Lower lobe of right lung (tissue), 2 donors: ENCODE data around the gene TSHR. TPM values are rescaled to one million over a fixed set of nuclear protein-coding genes. Genes with fewer than 3 reads are reported as not detected.
A peak's percentile ranks its signal among the peaks of the same experiment; 100 is the strongest.

Experiments
- ATAC-seq, 2 donors: fragments of 200-7000 bp; cut with Tn5 transposase; one replicate each; pipeline ENCODE4 v1.9.1; 2020 to 2022; ENCODE audit warnings: mild to moderate bottlenecking in 2 of 2, moderate library complexity in 2 of 2
- DNase-seq: peaks from one replicate; pipeline ENCODE4 v3.0.0-alpha.2; 2020
- H3K27ac ChIP-seq: fragments of 200-600 bp; one replicate; pipeline ENCODE4 v1.8.0; 2022
- H3K27me3 ChIP-seq: fragments of 200-600 bp; one replicate; pipeline ENCODE4 v1.8.0; 2022; ENCODE audit warnings: low read depth
- H3K36me3 ChIP-seq: fragments of 200-600 bp; one replicate; pipeline ENCODE4 v1.8.0; 2022; ENCODE audit warnings: mild to moderate bottlenecking
- H3K4me1 ChIP-seq: fragments of 200-600 bp; one replicate; pipeline ENCODE4 v1.8.0; 2022
- H3K4me3 ChIP-seq: fragments of 200-600 bp; one replicate; pipeline ENCODE4 v1.8.0; 2022; ENCODE audit warnings: mild to moderate bottlenecking
- H3K9me3 ChIP-seq: fragments of 200-600 bp; one replicate; pipeline ENCODE4 v1.8.0; 2022
- intact Hi-C: fragments of 100-400 bp; cut with DNase I; formaldehyde crosslinking; loops from one replicate; pipeline ENCODE4 v1.11.0; 2022
- total RNA-seq: library from RNA; stranded (reverse); fragmentation: NEBNext Ultra II Directional; extraction: Animal tissue kit (Norgen Biotek cat#: 25700); gene quantifications from one replicate; pipeline ENCODE4 v1.2.1, GENCODE V29; 2021
- TF ChIP-seq, protein P1 (sequence below): fragments of 200-600 bp; IDR thresholded peaks from one replicate; pipeline ENCODE4 v1.8.0; 2022; ENCODE audit warnings: antibody characterized with exemption, mild to moderate bottlenecking
- donor health status: DM: no; HTN: yes; CAD: no; lungs with severe emphysema.

TSHR gene
- total RNA-seq, 1 donor from 2014 or later = not detected

DNA sequence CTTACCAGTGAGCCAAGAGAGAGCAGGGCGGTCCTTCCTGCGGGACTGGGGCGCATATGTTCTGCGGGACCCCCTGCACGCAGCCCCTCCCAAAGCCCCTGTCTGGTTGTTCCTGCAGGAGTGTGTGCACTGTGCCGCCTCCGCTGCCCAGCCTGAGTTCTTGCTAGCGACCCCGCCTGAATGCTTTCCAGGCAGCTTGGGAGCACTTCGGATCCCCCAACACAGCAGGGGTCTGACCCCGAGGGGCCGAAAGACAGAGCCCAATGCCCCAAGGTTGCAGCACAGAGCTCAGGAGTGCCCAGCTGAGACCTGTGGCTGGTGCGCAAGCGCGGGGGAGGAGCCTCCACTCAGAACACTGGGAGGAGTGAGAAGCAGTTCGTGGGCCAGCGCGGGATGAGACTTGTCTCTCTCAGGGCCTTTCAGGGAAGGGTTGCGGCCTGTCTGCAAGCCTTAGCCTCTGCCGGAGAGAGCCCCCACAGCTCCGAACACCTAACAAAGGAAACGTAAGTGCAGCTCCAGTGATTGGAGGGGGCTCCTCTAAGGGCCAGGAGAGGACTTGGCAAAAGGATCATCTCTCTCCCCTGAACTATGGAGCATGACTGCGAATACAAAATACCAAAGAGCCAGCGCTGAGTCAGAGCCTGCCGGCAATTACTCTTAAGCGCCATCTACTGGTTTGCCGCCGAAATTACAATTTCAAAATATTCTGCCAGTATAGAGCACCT is 214.8 kb downstream of the TSHR start:
- no peaks in the 10 kb centered on the region for H3K27me3 ChIP-seq
- ATAC-seq (peak; percentile 99 to 100), DNase-seq (peak; percentile 96)
- intact Hi-C loops = no loop called here
- H3K27ac ChIP-seq = peak overlapping the region; percentile 95
- TF ChIP-seq, protein P1, sequence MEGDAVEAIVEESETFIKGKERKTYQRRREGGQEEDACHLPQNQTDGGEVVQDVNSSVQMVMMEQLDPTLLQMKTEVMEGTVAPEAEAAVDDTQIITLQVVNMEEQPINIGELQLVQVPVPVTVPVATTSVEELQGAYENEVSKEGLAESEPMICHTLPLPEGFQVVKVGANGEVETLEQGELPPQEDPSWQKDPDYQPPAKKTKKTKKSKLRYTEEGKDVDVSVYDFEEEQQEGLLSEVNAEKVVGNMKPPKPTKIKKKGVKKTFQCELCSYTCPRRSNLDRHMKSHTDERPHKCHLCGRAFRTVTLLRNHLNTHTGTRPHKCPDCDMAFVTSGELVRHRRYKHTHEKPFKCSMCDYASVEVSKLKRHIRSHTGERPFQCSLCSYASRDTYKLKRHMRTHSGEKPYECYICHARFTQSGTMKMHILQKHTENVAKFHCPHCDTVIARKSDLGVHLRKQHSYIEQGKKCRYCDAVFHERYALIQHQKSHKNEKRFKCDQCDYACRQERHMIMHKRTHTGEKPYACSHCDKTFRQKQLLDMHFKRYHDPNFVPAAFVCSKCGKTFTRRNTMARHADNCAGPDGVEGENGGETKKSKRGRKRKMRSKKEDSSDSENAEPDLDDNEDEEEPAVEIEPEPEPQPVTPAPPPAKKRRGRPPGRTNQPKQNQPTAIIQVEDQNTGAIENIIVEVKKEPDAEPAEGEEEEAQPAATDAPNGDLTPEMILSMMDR = peak; percentile 84
- H3K4me1 ChIP-seq = peaks cover 17% of the 10 kb centered on the region
- H3K36me3 ChIP-seq = no peaks in the 10 kb centered on the region
- peak overlapping the region; percentile 85 for H3K4me3 ChIP-seq
- no peaks in the 10 kb centered on the region for H3K9me3 ChIP-seq

DNA sequence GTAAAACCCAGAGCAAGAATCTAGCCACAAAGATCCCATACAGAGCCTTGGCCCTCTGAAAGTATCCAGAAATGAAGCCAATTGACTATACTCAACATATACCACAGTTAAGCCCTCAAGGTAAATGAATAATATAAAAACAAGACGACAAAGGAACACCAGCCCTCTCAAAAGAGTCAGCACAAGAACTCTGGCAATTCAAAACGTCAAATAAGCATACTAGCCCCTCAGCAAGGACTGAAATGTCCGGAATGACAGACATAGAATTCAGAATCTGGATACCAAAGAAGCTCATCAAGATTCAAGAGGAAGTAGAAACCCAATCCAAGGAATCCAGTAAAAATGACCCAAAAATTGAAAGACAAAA is 215.4 kb downstream of the TSHR start:
- ATAC-seq = no peak
- Histone ChIP-seq H3K4me3 (peak overlapping the region; percentile 85), H3K9me3 (no peaks in the 10 kb centered on the region), H3K27me3 (no peaks in the 10 kb centered on the region), H3K36me3 (no peaks in the 10 kb centered on the region), H3K4me1 (peaks cover 17% of the 10 kb centered on the region), H3K27ac (peak overlapping the region; percentile 95)
- TF ChIP-seq, protein P1 = no peak
- DNase-seq = no peak
- intact Hi-C loops = no loop called here

DNA sequence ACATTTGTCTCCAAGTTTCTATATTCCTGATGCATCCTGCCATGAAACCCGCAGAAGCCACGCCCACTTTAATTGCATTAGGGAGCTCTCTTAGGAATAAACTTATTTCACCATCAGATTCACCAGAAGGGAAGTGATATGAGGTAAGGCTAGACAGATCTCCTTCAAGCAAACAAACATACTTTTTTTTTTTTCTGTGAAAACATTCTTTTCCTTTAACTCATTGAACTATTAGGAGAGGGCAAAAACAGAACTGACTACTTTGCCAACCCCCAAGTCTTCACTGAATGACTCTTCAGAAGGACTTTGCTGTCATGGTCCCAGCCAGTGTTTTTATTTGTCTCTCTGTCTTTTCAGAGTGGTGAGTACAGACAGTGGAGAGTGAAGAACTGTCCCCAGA is 216.9 kb downstream of the TSHR start:
- no peak overlapping the region for H3K4me3 ChIP-seq
- no peaks in the 10 kb centered on the region for H3K9me3 ChIP-seq
- no peaks in the 10 kb centered on the region for H3K36me3 ChIP-seq
- intact Hi-C loops = no loop called here
- H3K4me1 ChIP-seq = peaks cover 27% of the 10 kb centered on the region
- no peak overlapping the region for H3K27ac ChIP-seq
- ATAC-seq = no peak
- no peaks in the 10 kb centered on the region for H3K27me3 ChIP-seq
- TF ChIP-seq, protein P1 = no peak
- no peak for DNase-seq

DNA sequence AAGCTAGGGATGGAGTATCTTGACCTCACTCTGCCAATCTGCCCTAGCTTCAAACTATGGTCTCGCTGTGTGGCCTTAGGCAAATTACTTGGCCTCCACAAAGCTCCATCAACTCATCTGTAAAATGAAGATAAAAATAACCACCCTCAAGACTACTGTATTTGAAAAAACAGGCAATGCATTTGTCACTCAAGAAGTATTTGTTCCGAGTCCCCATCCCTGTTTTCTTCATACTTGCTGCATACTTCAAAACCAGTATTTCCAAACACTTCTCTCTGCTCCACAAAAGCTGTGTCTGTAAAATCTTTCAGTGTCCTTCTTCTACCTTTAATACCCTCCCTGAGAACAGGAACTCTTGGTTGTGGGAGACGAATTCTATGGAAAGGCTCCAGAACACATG is 217.5 kb downstream of the TSHR start:
- ATAC-seq (no peak), DNase-seq (no peak)
- no peaks in the 10 kb centered on the region for H3K9me3 ChIP-seq
- no peak overlapping the region for H3K4me3 ChIP-seq
- intact Hi-C loops = no loop called here
- H3K4me1 ChIP-seq = peaks cover 33% of the 10 kb centered on the region
- no peaks in the 10 kb centered on the region for H3K27me3 ChIP-seq
- H3K36me3 ChIP-seq = no peaks in the 10 kb centered on the region
- TF ChIP-seq, protein P1 = no peak
- H3K27ac ChIP-seq = no peak overlapping the region

DNA sequence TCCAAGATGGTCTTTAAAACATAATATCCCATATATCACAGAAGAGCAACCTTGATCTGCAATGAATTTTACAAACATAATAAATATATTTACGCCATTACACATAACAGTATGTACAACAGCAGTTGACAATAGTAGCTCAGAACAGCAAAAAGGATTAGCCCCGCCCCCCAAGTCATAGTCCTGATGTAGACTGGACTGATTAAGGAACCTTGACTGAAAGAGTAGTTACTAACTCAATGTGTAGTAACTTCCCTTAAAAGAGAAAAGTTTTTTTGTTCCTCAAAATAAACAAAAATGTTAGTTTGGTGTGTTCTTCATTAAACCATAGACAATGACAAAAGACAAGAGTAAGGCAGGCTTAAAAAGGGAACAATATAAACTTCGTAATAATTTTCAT is 220.8 kb downstream of the TSHR start:
- intact Hi-C loops = no loop called here
- DNase-seq = peak; percentile 78
- TF ChIP-seq, protein P1 = no peak
- Histone ChIP-seq H3K4me1 (peaks cover 18% of the 10 kb centered on the region), H3K36me3 (peaks cover 5% of the 10 kb centered on the region), H3K27ac (no peak overlapping the region), H3K27me3 (no peaks in the 10 kb centered on the region), H3K9me3 (no peaks in the 10 kb centered on the region), H3K4me3 (no peak overlapping the region)
- peak; percentile 66 to 70 for ATAC-seq
